Suppressor macrophage treated with lipopolysaccharide for 4 hours (primary cell): ENCODE data around the gene AMDHD2.

Source experiments
- DNase-seq: peaks from one replicate; pipeline ENCODE4 v3.0.0-alpha.2; 2020

AMDHD2 gene

GRCh38 chr16:2483939-2484897 is 36.0 kb upstream of the AMDHD2 start:
- DNase-seq, result no peak

GRCh38 chr16:2484898-2485508 is 35.2 kb upstream of the AMDHD2 start:
- DNase-seq, result no peak

DNA sequence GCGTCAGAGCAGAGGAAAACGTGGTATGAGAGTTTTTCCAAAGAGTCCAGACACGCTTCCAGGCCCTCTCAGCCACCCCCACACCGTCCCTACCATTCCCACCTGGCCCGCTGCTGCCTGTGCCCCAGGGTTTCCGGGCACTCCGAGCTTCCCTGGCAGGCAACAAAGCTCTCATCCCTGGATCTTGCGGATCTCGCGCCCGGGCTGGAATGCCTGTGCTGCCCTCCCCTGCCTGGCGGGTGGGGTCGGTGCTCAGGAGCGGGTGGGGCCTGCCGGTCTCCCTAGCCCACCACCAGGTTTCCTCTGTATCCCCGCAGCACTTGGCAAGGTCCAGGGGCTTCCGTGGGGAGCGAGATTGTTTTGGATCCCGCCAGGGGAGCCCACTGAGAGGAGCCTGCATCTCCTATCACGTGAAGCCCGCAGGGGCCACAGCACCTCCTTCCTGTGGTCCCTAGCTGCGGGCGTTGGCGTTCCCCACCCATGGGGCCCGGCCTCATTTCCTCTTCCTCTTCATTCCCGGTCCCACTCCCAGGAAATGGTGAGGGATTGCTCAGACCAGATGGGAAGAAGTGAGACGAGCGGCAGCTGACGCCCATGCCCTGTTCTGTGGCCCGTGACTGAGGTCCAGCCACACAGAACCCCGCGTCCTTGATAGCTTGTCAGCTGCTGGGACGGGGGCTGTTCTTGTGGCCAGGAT is 34.2 kb upstream of the AMDHD2 start:
- no peak for DNase-seq

DNA sequence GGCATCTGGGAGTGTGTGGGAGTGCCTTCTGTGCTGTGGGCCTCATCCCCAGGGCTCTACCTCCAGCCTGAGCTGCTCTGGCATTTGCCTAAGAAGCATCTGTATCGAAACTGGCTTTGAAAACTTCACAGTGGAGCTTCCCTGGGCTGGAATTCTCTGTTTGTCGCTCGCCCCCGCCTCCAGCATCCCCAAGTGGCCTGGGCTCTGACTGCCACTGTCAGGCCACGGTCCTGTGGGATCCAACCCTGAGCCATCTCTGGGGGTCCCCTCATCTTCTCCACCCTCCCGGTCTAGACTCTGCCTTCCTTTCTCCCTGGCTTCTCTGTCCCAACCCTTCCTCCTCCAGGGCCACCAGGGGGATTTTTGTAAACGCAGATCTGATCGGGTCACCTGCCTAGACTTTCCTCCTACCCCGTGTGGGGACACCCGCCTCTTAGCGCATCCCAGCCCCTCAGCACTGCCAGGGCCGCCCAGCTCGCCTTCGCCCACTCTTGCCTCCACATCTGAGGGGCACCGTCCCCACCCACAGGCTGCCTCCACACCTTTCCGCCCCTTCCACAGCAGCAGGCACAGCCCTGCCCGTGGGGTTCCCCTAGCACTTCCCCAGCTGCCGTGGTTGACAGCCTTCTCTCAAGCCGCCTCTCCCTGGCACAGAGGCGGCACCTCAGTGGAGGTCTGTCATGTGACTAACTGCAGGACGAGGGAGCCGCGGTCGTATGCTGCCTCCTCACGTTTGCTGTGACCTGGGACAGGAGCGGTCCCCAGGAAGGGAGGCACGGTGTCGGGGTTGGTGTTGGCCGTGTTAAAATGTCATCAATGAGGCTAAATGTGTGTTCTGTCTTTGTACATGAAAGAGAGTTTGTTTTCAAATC is 33.3 kb upstream of the AMDHD2 start:
- DNase-seq, result peak; percentile 73

DNA sequence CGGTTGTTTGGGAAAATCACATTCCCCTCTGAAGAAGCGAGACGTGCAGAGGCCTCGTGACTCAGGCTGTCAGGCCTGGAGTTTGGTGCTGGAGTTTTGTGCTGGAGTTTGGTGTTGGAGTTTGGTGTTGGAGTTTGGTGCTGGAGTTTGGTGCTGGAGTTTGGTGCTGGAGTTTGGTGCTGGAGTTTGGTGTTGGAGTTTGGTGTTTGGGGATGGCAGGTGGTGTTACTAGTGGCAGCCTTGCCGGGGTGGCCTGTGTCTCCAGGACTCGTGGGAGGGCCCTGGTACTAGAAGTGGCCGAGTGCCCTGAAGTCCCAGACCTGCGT is 32.7 kb upstream of the AMDHD2 start:
- no peak for DNase-seq

GRCh38 chr16:2487903-2488531 is 32.2 kb upstream of the AMDHD2 start:
- DNase-seq, result peak; percentile 76

DNA sequence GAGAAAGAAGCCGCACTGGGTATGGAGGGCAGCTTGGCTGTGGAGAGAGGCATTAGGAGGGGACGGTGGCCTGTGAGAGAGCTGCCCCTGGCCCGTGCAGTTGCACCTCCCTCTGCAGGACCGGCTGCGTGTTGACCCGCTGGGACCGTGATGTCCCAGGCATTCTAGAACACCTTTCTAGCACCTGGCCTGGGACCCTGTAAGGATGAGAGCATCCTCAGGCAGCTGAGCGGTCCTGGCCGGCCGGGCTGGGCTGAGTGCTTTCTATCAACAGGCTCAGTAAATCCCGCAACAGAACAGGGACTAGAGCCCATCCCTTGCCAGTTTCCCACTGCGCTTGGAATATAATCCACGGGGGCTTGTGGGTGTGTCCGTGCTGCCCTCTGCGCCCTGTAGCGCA is 30.6 kb upstream of the AMDHD2 start:
- DNase-seq, result no peak

- DNase-seq, result no peak
Observed at GRCh38 chr16:2490190-2491105, 29.7 kb upstream of the AMDHD2 start.

- no peak for DNase-seq
Observed at GRCh38 chr16:2492292-2492691, 27.9 kb upstream of the AMDHD2 start.

GRCh38 chr16:2493605-2494004 is 26.6 kb upstream of the AMDHD2 start:
- no peak for DNase-seq

DNA sequence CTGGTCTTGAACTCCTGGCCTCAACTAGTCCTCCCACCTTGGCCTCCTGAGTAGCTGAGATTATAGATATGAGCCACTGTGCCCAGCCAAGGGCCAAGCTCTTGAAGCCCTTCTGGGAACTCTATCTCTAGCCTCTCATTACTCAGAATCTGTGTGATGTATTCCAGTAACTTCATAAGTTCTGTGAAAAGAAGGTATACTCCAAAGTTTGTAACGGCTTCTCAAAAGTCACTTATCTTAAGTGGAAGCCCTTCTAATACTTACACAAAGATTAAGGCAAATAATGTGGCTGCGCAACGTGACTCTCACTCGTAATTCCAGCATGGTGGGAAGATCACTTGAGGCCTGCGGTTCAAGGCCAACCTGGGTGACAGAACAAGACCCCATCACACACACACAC is 25.6 kb upstream of the AMDHD2 start:
- no peak for DNase-seq

- no peak for DNase-seq
Observed at GRCh38 chr16:2495041-2495440, 25.1 kb upstream of the AMDHD2 start.

- no peak for DNase-seq
Observed at GRCh38 chr16:2496223-2497115, 23.7 kb upstream of the AMDHD2 start.

GRCh38 chr16:2497116-2497630 is 23.0 kb upstream of the AMDHD2 start:
- DNase-seq, result no peak

- DNase-seq, result no peak
Observed at GRCh38 chr16:2497695-2498484, 22.3 kb upstream of the AMDHD2 start.

DNA sequence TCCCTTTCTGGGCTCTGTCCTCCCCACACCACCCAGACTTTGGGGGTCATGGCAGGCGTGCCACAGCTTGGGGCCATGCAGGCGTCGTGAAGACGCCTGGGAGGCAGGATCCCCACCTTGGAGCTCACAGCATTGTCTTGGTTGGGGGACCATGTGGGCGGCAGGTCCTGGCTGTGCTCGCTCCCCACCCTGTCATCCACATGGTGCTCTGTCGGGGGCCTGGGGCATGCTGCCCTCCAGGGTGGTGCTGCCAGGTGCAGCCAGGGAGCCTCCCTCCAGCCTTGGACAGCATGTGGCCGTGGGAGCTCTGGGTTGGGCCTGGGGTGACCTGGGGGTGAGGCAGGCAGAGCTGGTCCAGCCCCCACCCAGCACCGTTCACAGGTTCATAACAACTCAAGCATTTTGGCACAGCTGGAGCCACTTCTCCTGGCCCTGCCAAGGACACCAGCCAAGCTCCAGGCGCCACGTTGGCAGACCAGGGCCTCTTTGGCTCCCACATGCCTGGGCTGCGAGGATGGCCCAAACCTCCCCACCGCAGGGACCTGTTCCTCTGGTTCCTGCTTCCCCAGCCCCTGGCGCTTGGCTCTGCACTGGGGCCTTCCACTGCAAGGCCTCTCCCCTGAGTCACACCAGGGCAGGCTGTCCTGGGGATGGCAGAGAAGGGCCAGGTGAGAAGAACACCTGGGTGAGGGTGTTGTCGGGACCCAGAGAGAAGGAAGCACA is 21.5 kb upstream of the AMDHD2 start:
- DNase-seq, result no peak

- DNase-seq, result no peak
Observed at GRCh38 chr16:2499454-2499853, 20.7 kb upstream of the AMDHD2 start.

GRCh38 chr16:2499890-2500429 is 20.2 kb upstream of the AMDHD2 start:
- DNase-seq, result no peak
